Spinal cord (tissue), 10 donors: Measurements from ENCODE around the gene GNG7. TPM values are rescaled to one million over a fixed set of nuclear protein-coding genes. Genes with fewer than 3 reads are reported as not detected.
"Not testable (repeated sequence)": the region's sequence is repeated elsewhere in the genome, so short reads cannot be mapped to it uniquely, and the experiment has no call there.

Source experiments
- DNase-seq, 6 donors: peaks; one replicate each; pipeline versions ENCODE4 v3.0.0 to v3.0.0-alpha.2; 2013 to 2015; ENCODE audit warnings: low spot score in 6 of 6, low read depth in 4 of 6
- H3K27ac ChIP-seq: one replicate; pipeline ENCODE4 v1.5.1; 2013; ENCODE audit warnings: low read depth, low read length, control low read depth
- H3K27me3 ChIP-seq: one replicate; pipeline ENCODE4 v1.6.1; 2013; ENCODE audit warnings: low read length; ENCODE audit not compliant: control insufficient read depth, insufficient read depth
- H3K36me3 ChIP-seq: one replicate; pipeline ENCODE4 v1.6.1; 2013; ENCODE audit warnings: low read length; ENCODE audit not compliant: control insufficient read depth, insufficient read depth
- H3K4me1 ChIP-seq: one replicate; pipeline ENCODE4 v1.6.1; 2013; ENCODE audit warnings: low read length; ENCODE audit not compliant: control insufficient read depth, insufficient read depth
- H3K4me3 ChIP-seq: one replicate; pipeline ENCODE4 v1.5.1; 2013; ENCODE audit warnings: low read depth, low read length, control low read depth
- H3K9me3 ChIP-seq: one replicate; pipeline ENCODE4 v1.6.1; 2013; ENCODE audit warnings: low read length; ENCODE audit not compliant: control insufficient read depth, insufficient read depth
- WGBS: methylation state at CpG from one replicate; pipeline ENCODE4 v1.1.5; 2013; ENCODE audit warnings: missing lambda C conversion rate; ENCODE audit not compliant: insufficient coverage; 5-methylcytosine and 5-hydroxymethylcytosine counted together
- polyA plus RNA-seq, 2 donors: library from polyadenylated mRNA; unstranded; fragments of 120-200 nt; gene quantifications; one replicate each; pipeline ENCODE4 v1.2.1, GENCODE V29; 2013; ENCODE audit not compliant: insufficient read length in 2 of 2
- total RNA-seq, 2 donors: library from RNA; depleted of rRNA in 1 of 2; stranded (reverse); fragments of 120-200 nt in 1 of 2; fragments of >200 nt in 1 of 2; gene quantifications; one replicate each; pipeline versions ENCODE4 v1.2.3 to v1.2.4, GENCODE V29; 2013 to 2014
- donor health status: healthy.

Gene GNG7
- total and polyA plus RNA-seq, 4 donors: 6.2 to 60.4 (median 30.2) TPM

DNA sequence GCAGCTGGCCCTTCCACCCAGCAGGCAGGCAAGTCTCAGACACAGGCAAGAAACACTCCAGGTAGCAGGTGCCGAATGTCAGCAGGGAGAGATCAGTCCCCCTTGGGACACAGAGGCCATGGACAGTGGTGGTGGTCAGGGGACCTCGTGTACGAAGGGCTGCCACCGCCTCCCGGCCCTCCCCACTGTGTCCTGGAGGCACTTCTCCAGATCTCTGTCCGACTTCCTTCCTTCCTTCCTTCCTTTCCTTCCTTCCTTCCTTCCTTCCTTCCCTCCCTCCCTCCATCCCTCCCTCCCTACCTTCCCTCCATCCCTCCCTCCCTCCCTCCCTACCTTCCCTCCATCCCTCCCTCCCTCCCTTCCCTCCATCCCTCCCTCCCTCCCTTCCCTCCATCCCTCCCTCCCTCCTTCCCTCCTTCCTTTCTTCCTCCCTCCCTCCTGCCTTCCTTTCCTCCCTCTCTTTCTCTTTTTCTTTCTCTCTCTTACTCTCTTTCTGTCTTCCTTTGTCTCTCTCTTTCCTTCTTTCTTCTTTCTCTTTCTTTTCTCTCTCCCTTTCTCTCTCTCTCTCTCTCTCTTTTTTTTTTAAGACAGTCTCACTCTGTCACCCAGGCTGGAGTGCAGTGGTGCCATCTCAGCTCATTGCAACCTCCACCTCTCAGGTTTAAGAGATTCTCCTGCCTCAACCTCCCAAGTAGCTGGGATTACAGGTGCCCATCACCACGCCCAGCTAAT, 51.3 kb downstream of the GNG7 start:
- H3K36me3 ChIP-seq: peaks cover 13% of the 10 kb centered on the region
- not testable (repeated sequence) for H3K4me3 ChIP-seq, H3K27me3 ChIP-seq, H3K9me3 ChIP-seq, H3K27ac ChIP-seq, DNase-seq
- WGBS: 100% methylated on average over 1 of the region's 7 CpGs
- H3K4me1 ChIP-seq: peaks cover 20% of the 10 kb centered on the region

DNA sequence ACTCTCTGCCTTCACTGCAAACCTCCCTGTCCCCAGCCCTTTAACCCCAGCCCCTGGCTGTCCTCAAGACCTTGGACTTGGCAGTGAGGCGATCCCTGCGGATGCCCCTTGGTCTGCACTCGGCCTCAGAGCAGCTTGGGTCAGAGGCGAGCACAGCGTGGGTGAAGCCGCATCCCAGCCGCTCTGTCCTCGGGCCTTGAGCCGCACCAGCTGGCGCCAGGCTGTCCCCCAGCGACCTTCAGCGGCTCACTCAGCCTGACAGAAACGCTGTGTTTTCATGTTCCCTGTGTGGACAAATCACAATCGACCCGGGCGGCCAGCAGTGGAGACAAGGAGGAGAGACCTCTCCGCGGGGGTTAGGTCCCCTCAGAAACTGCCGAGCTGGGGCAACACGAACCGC, 52.0 kb downstream of the GNG7 start:
- Histone ChIP-seq H3K9me3 (no peaks in the 10 kb centered on the region), H3K36me3 (peaks cover 18% of the 10 kb centered on the region), H3K4me1 (peaks cover 20% of the 10 kb centered on the region), H3K4me3 (no peak overlapping the region), H3K27ac (no peak overlapping the region), H3K27me3 (no peaks in the 10 kb centered on the region)
- DNase-seq: no peak
- WGBS: 70% methylated on average over 21 of the region's 21 CpGs

DNA sequence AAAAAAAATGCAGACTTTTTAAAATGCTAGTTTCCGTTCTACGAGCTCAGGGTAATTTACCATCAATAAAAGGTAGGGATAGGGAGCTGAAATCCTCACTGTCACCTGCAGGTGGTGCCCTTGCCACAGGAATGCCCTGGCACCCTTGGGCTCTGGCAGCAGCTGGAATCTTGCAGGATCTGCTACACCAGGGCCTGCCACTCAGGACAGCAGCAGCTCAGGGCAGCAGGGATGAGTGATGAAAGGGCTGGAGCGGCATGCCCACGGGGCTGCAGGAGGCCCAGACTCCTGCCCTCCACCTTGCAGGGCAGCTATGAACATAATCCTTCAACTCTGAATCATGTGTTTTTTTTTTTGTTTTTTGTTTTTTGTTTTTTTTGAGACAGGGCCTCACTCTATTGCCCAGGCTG, 54.0 kb downstream of the GNG7 start:
- Histone ChIP-seq H3K4me1 (peaks cover 8% of the 10 kb centered on the region), H3K4me3 (no peak overlapping the region), H3K27me3 (no peaks in the 10 kb centered on the region), H3K27ac (no peak overlapping the region), H3K9me3 (no peaks in the 10 kb centered on the region), H3K36me3 (peaks cover 20% of the 10 kb centered on the region)
- no CpG with 5 or more reads among the region's 4 CpGs for WGBS
- peak in 4 of 6 donors; percentile 24 to 82 (median 64) for DNase-seq

DNA sequence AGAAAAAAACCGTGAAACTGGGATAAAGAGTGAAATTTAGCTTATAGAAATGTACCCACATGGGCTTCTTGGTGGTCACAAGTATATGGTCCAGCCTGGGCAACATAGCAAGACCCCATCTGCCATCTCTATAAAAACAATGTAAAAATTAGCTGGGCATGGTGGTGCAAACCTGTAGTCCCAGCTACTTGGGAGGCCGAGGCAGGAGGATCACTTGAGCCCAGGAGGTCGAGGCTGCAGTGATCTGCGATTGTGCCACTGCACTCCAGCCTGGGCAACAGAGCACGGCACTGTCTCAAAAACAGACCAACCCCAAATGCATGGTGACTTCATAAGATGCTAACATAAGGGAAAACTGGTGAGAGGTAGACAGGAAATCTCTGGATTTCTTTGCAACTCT, 54.4 kb downstream of the GNG7 start:
- peaks cover 6% of the 10 kb centered on the region for H3K4me1 ChIP-seq
- WGBS: 63% methylated on average over 4 of the region's 5 CpGs
- DNase-seq: no peak
- H3K4me3 ChIP-seq: no peak overlapping the region
- H3K27me3 ChIP-seq: no peaks in the 10 kb centered on the region
- no peaks in the 10 kb centered on the region for H3K9me3 ChIP-seq
- peaks cover 20% of the 10 kb centered on the region for H3K36me3 ChIP-seq
- no peak overlapping the region for H3K27ac ChIP-seq

DNA sequence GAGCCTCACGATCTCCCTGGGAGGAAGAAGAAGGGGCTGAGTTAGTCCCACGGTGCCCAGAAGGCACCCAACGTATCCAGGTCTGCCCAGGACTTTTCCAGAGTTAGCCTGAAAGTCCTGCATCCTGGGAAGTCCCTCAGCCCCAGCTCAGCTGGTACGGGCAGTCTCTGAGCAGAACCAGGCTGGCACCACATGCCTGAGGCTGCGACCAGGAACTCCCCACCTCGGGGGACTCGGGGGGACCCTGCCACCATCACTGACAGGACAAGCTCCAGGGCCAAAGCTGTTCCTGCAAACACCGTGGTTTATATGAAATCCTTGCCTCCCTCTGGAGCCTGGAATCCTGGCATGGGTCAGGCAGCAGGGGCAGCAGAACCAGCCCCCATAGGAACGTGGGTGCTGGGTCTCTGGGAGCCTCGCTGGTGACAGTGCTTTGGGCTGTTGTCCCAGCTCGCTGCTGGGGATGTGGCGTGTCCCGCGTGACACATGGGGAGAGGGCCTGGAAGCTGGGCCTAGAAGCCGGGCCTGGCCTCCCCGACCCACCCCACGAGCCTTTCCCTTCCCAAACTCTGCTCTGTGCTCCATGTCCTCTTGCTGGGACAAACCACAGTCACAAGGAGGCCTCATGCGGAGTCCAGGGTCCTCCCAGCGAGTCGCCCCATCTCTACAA, 55.5 kb downstream of the GNG7 start:
- no peak overlapping the region for H3K4me3 ChIP-seq
- H3K36me3 ChIP-seq: peaks cover 21% of the 10 kb centered on the region
- H3K4me1 ChIP-seq: peaks cover 6% of the 10 kb centered on the region
- no peaks in the 10 kb centered on the region for H3K27me3 ChIP-seq
- H3K27ac ChIP-seq: no peak overlapping the region
- H3K9me3 ChIP-seq: no peaks in the 10 kb centered on the region
- WGBS: 78% methylated on average over 16 of the region's 20 CpGs
- DNase-seq: no peak

DNA sequence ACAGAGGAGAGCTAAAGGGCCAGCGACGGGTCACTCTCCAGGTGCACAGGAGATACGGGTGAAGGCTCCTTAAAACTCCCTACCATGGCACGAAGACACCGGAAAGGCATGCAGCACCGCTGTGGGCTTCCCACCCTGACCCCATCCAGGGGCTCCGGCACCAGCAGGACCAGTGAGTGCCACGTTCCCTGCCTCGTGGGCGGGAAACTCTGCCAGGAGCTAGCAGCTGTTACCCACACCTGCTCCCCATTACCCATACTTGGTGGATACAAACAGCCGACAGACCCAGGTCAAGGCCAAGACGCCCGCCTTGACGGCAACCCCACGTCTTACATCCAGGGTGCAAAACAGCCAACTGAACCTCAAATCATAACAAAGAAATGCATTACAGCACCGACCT, 56.7 kb downstream of the GNG7 start:
- DNase-seq: no peak
- Histone ChIP-seq H3K4me1 (peaks cover 5% of the 10 kb centered on the region), H3K9me3 (no peaks in the 10 kb centered on the region), H3K27ac (no peak overlapping the region), H3K36me3 (peaks cover 22% of the 10 kb centered on the region), H3K4me3 (no peak overlapping the region), H3K27me3 (no peaks in the 10 kb centered on the region)
- 75% methylated on average over 13 of the region's 16 CpGs for WGBS

DNA sequence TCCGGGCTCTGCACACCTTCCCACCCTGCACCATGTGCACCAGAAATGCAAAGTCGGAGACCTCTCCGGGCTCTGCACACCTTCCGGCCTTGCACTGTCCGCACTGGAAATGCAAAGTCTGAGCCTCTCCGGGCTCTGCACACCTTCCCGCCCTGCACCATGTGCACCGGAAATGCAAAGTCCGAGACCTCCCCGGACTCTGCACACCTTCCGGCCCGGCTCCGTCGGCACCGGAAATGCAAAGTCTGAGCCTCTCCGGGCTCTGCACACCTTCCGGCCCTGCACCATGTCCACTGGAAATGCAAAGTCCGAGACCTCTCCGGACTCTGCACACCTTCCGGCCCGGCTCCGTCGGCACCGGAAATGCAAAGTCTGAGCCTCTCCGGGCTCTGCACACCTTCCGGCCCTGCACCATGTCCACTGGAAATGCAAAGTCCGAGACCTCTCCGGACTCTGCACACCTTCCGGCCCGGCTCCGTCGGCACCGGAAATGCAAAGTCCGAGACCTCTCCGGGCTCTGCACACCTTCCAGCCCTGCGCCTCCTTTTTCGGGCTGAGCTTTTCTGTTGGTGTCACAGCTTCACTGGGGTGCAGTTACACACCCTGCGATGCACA, 59.3 kb downstream of the GNG7 start:
- not testable (repeated sequence) for H3K27ac ChIP-seq, H3K27me3 ChIP-seq, H3K9me3 ChIP-seq, H3K4me3 ChIP-seq, H3K4me1 ChIP-seq, DNase-seq
- H3K36me3 ChIP-seq: peaks cover 16% of the 10 kb centered on the region
- 96% methylated on average over 16 of the region's 38 CpGs for WGBS

DNA sequence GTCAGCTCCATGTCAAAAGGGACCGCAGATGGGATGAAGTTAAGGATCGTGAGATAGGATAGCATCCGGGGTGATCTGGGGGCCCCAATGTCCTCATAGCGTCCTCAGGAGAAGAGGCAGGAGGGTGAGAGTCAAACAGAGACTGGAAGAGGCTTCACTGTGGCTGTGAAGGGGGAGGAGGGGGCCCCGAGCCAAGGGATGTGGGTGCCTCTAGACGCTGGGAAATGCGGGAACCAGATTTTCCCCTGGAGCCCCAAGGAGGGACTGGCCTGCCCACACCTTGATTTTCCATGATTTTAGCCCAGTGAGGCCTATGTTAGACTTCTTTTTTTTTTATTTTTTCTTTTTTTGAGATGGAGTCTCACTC, 61.2 kb downstream of the GNG7 start:
- no peak overlapping the region for H3K4me3 ChIP-seq
- no peak overlapping the region for H3K27ac ChIP-seq
- H3K9me3 ChIP-seq: no peaks in the 10 kb centered on the region
- WGBS: 86% methylated on average over 6 of the region's 7 CpGs
- H3K36me3 ChIP-seq: peaks cover 11% of the 10 kb centered on the region
- no peaks in the 10 kb centered on the region for H3K27me3 ChIP-seq
- no peak for DNase-seq
- peaks cover 18% of the 10 kb centered on the region for H3K4me1 ChIP-seq

DNA sequence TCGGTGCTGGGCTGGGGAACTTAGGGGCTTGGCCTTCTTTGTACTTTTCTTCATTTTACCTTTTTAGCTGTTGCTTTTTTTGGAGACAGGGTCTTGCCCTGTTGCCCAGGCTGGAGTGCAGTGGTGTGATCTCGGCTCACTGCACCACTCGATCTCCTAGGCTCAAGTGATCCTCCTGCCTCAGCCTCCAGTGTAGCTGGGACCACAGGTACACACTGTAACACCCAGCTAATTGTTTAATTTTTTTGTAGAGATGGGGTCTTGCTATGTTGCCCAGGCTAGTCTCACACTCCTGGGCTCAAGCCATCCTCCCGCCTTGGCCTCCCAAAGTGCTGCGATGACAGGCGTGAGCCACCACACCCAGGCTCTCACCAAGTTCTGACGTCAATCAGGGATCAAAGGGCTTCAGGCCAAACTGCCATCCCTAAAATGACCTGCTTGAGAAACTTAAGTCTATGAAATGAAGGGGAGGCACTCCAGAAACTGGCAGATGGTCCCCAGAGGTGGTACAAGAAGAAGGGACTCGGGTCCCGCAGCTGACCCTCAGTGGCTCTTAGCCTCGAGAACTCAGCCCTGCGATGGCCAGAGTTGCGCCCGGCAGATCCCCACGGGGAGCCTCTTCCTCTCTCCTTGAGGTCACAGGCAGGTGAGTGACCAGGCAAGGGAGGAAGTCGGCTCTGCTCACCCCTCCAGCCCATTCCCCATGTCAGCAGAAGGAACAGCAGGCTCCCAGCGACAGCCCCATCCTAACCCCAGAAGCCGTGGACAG, 61.7 kb downstream of the GNG7 start:
- 98% methylated on average over 12 of the region's 17 CpGs for WGBS
- no peak for DNase-seq
- H3K27ac ChIP-seq: no peak overlapping the region

More for the DNA sequence above, 61.7 kb downstream of the GNG7 start:
- H3K4me1 ChIP-seq: peaks cover 21% of the 10 kb centered on the region
- H3K9me3 ChIP-seq: no peaks in the 10 kb centered on the region
- no peak overlapping the region for H3K4me3 ChIP-seq
- peaks cover 7% of the 10 kb centered on the region for H3K36me3 ChIP-seq
- no peaks in the 10 kb centered on the region for H3K27me3 ChIP-seq
